ENCODE data around the gene C2orf81. TPM values are rescaled to one million over a fixed set of nuclear protein-coding genes. Genes with fewer than 3 reads are reported as not detected.

C2orf81 gene
- total RNA-seq, 1 donor from 2014 or later: 1.8 TPM

DNA sequence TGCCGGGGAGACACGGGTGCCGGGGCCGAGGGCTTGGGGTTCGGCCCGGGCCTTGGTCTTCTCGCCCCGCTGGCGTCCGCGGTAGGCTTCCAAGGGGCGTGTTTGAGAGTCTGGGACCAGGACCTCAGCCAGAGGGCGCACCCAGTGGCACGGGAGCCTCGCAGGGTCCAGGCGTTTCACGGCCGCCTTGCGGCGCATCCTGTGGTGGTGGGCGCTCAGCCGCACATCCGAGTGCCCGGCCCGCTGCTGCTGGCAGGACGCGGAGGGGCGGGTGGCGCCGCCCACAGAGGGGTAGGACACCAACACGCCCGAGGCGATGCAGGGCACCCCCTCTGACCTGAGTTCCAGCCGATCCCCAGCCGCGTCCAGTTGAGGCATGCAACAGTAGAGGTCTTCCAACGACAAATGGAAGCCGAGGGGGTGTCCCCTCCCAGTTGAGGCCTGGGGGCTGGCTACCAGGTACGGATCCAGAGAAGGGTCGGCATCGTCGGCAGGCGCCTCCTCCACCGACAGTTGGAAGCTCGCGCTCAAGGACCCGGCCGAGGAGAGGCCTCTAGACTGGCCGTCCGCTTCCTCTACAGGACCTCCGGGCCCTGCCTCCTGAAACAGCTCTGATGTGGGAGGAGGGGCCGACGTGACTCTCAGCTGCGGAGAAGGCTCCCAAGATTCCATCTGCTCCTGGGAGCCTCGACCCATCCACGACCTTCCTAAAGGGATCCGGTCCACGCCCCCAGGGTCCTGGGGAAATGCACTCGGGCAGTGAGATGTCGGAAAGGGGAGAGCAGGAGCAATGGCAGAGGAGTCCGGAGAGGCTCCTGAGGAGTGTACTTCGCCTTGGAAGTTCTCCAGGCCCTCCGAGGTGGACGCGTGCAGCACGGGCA lies 6.3 kb downstream of the C2orf81 start:
- no peak overlapping the region for H3K4me2 ChIP-seq
- peaks cover 2% of the 10 kb centered on the region for H3K27me3 ChIP-seq
- no peaks in the 10 kb centered on the region for H3K36me3 ChIP-seq
- DNase-seq (ENCODE audit: low spot score): no peak
- H2AFZ ChIP-seq (replicated peaks): no peak overlapping the region
- H3K9me3 Mint-ChIP-seq: no peaks in the 10 kb centered on the region
- H3K27ac ChIP-seq: no peak overlapping the region
- no peak overlapping the region for H3K4me3 Mint-ChIP-seq
- H3F3A ChIP-seq (ENCODE audit: low read depth): no peaks in the 10 kb centered on the region
- no peak overlapping the region for H3K27ac Mint-ChIP-seq
- no peaks in the 10 kb centered on the region for H3K79me2 ChIP-seq (ENCODE audit: low read depth)
- no peak overlapping the region for H3K9ac ChIP-seq
- H4K20me1 ChIP-seq (ENCODE audit: low read depth): no peaks in the 10 kb centered on the region
- H3K4me3 ChIP-seq: no peak overlapping the region
- no peaks in the 10 kb centered on the region for H3K4me1 ChIP-seq
- H3K36me3 Mint-ChIP-seq: no peaks in the 10 kb centered on the region
- TF ChIP-seq EZH2phosphoT487 (IDR thresholded peaks at IDR 0.05) (no peak), EZH2 (IDR thresholded peaks at IDR 0.05) (no peak)
- TF ChIP-seq, protein P1, sequence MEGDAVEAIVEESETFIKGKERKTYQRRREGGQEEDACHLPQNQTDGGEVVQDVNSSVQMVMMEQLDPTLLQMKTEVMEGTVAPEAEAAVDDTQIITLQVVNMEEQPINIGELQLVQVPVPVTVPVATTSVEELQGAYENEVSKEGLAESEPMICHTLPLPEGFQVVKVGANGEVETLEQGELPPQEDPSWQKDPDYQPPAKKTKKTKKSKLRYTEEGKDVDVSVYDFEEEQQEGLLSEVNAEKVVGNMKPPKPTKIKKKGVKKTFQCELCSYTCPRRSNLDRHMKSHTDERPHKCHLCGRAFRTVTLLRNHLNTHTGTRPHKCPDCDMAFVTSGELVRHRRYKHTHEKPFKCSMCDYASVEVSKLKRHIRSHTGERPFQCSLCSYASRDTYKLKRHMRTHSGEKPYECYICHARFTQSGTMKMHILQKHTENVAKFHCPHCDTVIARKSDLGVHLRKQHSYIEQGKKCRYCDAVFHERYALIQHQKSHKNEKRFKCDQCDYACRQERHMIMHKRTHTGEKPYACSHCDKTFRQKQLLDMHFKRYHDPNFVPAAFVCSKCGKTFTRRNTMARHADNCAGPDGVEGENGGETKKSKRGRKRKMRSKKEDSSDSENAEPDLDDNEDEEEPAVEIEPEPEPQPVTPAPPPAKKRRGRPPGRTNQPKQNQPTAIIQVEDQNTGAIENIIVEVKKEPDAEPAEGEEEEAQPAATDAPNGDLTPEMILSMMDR (IDR thresholded peaks at IDR 0.05): no peak
- H3K9me3 ChIP-seq (ENCODE audit: low read depth): no peaks in the 10 kb centered on the region
- H3K4me1 Mint-ChIP-seq: peaks cover 3% of the 10 kb centered on the region
- peaks cover 5% of the 10 kb centered on the region for H3K27me3 Mint-ChIP-seq (ENCODE audit: insufficient read depth, low read depth)

DNA sequence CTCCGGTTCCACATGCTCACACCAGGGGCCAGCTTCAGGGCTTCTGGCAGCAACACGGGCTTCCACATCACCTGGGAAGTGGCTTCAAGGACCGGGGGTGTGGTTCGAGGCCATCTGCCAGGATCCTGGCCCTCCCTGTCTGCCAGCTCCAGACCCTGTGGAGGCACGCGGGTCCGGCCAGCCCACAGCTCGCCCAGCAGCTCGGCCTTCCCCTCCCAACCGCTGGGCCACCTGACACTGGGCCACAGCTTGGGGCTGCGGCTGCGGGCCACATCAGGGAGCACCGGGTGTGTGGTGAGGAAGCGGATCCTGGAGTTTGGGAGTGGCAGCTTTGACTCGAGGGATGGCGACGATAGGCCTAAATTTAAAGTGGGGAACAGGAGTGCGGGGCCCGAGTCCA lies 7.0 kb downstream of the C2orf81 start:
- Histone ChIP-seq H3K4me3 (no peak overlapping the region), H3K4me1 (no peaks in the 10 kb centered on the region), H3K4me2 (no peak overlapping the region), H3K9me3 (ENCODE audit: low read depth) (no peaks in the 10 kb centered on the region), H3K79me2 (ENCODE audit: low read depth) (no peaks in the 10 kb centered on the region), H3K36me3 (no peaks in the 10 kb centered on the region), H4K20me1 (ENCODE audit: low read depth) (no peaks in the 10 kb centered on the region), H3F3A (ENCODE audit: low read depth) (no peaks in the 10 kb centered on the region), H3K27ac (no peak overlapping the region), H2AFZ (replicated peaks) (no peak overlapping the region), H3K9ac (no peak overlapping the region), H3K27me3 (no peaks in the 10 kb centered on the region)
- DNase-seq (ENCODE audit: low spot score): no peak
- Mint-ChIP-seq H3K9me3 (no peaks in the 10 kb centered on the region), H3K4me3 (no peak overlapping the region), H3K27ac (no peak overlapping the region), H3K4me1 (peaks cover 2% of the 10 kb centered on the region), H3K36me3 (no peaks in the 10 kb centered on the region), H3K27me3 (ENCODE audit: insufficient read depth, low read depth) (peaks cover 2% of the 10 kb centered on the region)
- TF ChIP-seq EZH2 (IDR thresholded peaks at IDR 0.05) (no peak), EZH2phosphoT487 (IDR thresholded peaks at IDR 0.05) (no peak)
- TF ChIP-seq, protein P1 (IDR thresholded peaks at IDR 0.05): no peak

DNA sequence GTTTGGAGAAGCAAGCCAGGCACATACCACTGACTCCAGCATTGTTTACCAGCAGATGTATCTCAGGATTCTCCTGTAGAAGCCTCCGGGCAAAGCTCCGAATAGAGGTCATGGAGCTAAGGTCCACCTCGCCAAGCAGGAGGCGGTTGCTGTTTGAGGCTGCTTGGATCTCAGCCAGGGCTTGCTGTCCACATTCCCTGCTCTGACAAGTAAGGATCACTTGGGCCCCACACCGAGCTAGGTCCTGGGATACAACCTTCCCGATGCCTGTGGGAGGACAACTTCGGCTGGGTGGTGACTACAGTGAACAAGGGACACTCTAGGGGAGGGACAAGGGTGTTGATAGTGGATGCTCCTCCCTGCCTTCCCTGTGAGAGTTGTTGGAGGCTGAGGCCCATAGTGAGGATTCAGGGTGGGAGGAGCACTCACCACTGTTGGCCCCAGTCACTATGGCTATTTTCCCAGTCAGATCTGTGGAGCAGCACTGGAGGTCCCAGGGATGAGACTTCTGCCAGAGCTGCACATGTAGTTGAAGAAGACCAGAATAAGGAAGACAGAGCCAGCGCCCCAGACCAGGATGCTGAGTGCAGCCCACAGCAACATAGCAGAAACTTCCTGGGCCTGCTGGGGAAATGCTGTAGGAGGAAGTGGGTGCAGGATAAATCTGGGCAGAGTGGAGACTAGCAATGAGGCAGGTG lies 8.3 kb downstream of the C2orf81 start:
- no peak overlapping the region for H2AFZ ChIP-seq (replicated peaks)
- H3K36me3 Mint-ChIP-seq: no peaks in the 10 kb centered on the region
- no peaks in the 10 kb centered on the region for H3K4me1 ChIP-seq
- no peaks in the 10 kb centered on the region for H4K20me1 ChIP-seq (ENCODE audit: low read depth)
- no peaks in the 10 kb centered on the region for H3F3A ChIP-seq (ENCODE audit: low read depth)
- H3K4me3 ChIP-seq: no peak overlapping the region
- H3K9me3 ChIP-seq (ENCODE audit: low read depth): no peaks in the 10 kb centered on the region
- H3K36me3 ChIP-seq: no peaks in the 10 kb centered on the region
- no peak overlapping the region for H3K4me2 ChIP-seq
- no peak for DNase-seq (ENCODE audit: low spot score)
- no peak overlapping the region for H3K9ac ChIP-seq
- H3K4me3 Mint-ChIP-seq: no peak overlapping the region
- TF ChIP-seq EZH2 (IDR thresholded peaks at IDR 0.05): no peak
- no peak for TF ChIP-seq EZH2phosphoT487 (IDR thresholded peaks at IDR 0.05)
- TF ChIP-seq, protein P1 (IDR thresholded peaks at IDR 0.05): no peak
- H3K4me1 Mint-ChIP-seq: peaks cover 2% of the 10 kb centered on the region
- peaks cover 4% of the 10 kb centered on the region for H3K27me3 Mint-ChIP-seq (ENCODE audit: insufficient read depth, low read depth)
- no peaks in the 10 kb centered on the region for H3K27me3 ChIP-seq
- no peak overlapping the region for H3K27ac Mint-ChIP-seq
- H3K27ac ChIP-seq: no peak overlapping the region
- no peaks in the 10 kb centered on the region for H3K9me3 Mint-ChIP-seq
- H3K79me2 ChIP-seq (ENCODE audit: low read depth): no peaks in the 10 kb centered on the region
